Measurements from ENCODE around the gene AXIN1.
A peak's percentile ranks its signal among the peaks of the same experiment; 100 is the strongest.

AXIN1 gene

DNA sequence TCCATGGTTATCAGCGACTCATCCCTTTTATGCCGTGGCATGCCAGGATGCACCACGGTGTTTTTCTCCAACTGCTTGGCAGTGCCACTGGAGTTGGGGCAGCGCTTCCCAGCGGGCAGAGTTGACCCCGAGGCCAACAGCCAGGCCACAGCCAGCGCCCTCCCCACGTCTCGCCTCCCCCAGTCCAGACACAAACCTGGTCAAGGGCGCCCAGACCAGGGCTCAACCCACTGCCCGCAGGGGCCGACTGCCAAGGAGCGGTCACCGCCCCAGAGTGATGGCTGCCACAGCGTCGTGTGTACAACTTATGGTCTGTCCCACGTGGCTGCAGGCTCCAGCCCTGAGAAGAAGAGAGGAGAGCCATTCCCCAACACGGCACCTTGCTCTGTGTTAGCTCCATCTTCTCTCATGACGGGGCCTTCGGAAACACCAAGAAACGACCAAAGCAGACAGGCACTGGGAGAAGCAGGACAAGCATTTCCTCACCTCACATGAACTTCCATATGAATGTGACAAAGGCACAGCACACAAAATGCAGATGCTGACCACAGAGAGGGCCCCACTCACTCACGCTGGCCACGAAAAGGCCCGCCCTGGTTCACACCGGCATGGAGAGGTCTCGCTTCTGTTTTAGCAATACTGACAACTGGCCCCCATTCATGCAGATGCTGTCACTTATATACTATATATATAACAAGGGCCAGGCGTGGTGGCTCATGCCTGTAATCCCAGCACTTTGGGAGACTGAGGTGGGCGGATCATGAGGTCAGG is 27.0 kb downstream of the AXIN1 start:
- DNase-seq: no peak

DNA sequence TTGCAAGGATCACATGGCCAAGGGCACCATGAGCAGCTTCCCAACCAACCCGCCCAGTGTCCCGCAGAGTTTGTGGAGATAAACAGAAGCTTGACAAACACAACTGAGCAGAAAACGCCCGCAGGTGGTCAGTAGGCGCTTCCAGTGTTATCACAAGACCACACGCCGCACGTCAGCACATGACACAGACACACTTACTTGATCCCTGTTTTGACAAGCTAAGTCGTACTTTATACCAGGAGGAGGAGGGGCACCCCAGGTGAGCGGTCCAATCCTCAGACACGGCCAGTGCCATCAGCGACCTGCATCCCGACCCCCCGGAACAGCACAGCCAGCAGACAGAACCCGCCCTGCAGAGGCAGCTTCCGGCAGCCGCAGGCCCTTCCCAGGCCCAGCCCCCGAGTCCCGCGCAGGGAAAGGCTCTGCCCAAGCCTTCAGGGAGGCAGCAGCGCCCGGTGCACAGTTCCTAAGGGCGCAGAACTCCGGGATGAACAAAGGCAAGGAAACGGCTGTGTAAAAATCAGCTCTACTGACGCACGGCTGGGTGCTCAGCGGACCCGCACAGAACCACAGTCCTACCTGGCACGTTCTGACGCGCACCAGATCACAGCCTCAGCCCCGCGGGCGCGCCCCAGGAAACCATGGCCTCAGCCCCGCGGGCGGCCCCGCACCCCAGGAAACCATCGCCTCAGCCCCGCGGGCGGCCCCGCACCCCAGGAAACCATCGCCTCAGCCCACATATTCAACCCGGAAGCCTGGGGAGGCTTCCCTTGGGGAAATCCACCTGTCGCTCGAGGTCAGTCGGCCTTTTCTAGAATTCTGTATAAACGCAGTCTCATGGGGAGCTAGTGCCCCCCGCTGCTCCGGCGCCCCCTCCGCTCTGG is 27.8 kb downstream of the AXIN1 start:
- DNase-seq: peak; percentile 65

DNA sequence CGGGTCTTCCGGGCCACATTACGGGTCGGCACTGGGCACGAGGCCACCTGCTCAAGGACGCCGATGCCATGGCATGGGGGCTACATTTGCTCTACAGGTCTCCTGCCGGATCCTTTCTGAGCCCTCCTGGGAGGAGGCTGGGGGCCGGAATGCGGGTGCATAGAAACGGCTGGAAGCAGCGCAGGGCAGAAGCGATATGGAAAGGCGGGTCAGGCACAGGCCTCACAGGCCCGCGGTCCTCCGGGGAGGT is 28.4 kb downstream of the AXIN1 start:
- DNase-seq: no peak

DNA sequence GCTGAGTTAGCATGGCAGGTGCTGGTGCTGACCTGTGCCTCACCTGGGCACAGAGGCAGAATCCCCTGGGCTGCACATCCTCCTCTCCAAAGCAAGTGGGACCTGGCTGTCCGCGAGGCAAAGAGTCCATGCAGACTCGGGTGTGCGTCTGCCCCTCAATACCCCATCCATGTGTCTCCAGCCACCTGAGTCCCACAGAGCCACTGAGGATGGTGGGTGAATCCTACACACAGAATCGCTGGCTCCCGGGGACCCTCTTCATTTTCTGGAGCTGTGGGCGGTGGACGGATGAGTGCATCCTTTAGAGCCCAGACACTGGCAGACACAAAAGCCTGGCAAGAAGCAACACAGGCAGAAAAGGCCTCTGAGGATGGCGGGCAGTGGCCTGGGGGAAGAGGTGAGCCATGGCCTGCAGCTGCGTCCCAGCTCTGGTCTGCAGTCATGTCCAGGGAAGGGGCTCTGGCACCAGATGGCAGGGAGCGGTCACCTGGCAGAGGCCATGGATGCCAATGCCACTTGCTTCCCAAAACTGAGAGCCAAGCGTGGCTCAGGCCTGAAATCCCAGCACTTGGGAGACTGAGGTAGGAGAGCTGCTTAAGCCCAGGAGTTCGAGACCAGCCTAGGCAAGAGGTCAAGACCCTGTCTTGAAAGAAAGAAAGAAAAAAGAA is 29.9 kb downstream of the AXIN1 start:
- no peak for DNase-seq

DNA sequence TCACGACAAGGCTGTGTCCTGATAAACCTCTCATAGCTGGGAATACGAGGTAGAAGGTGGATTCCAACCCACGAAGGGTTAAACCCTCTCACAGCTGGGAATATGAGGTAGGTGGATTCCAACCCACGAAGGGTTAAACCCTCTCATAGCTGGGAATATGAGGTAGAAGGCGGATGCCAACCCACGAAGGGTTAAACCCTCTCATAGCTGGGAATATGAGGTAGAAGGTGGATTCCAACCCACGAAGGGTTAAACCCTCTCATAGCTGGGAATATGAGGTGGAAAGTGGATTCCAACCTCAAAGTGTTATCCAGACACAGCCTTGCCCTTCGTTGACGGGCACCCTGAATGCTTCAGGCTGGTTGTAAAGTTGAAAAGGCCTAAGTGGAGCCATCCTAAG is 31.0 kb downstream of the AXIN1 start:
- DNase-seq: no peak

DNA sequence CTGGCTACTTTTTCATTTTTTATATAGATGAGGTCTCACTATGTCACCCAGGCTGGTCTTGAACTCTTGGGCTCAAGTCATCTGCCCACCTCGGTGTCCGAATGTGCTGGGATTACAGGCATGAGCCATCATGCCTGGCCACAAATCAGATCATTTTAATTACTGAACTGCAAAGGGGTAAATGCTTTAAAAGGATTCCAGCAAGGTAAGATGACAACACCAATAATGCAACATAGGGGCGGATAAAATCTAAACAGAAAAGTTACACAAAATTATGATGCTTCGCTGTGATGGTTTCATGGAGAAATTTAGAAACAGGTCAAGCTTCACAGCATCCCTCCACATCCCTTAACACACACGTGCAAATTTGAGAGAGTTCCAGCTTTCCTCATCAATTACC is 32.3 kb downstream of the AXIN1 start:
- DNase-seq: no peak

DNA sequence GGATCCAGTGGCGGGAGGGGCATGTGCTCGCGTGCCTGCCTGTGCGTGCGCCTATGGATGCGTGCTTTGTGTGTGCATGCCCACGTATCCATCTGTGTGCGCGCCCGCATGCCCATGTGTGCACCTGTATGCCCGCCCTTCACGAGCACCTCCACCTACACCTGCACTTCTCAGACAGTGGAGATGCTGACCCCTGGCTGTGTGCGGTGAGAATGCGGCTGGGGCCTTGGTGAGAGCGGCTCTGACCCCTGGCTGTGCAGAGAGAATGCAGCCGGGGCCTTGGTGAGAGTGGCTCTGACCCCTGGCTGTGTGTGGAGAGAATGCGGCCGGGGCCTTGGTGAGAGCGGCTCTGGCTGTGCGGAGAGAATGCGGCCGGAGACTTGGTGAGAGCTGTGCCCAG is 33.9 kb downstream of the AXIN1 start:
- no peak for DNase-seq

DNA sequence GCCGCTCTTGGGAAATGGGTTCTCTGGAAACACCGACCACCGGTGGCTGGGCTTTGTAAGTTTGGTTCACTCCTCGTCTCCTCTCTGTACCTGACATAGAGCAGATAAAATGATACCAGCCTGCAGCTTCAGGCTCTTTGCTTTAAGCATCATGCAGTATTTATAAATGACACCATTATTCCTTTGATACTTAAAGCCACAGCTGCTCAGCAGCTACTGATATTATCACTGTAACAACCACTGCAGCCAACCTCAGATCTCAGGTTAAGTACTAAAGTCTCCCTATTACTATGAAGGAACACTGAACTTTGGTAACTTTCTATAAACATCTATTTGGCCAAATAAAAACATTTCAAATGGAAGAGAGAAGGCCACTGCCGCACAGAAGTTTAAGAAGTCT is 34.9 kb downstream of the AXIN1 start:
- DNase-seq: no peak

DNA sequence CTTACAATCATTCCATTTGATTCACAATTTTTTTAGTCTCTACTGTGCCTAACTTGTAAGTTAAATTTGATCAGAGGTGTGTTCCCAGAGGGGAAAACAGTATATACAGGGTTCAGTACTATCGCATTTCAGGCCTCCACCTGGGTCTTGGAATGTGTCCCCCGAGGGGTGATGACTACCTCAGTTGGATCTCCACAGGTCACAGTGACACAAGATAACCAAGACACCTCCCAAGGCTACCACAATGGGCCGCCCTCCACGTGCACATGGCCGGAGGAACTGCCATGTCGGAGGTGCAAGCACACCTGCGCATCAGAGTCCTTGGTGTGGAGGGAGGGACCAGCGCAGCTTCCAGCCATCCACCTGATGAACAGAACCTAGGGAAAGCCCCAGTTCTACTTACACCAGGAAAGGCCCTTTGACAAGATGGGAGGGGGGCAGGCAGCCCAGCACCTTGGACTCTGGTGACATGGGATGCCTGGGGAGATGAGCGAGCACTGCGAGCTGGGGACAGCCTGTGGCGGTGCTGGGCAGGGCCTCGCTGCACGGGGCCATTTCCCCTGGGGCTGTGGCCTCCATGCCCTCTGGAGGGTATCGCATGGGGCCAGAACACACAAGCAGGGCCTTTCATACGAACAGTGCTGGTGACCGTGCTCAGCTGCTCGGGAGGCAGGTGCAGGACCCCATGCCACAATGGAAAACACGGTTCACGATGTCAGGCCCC is 35.6 kb downstream of the AXIN1 start:
- no peak for DNase-seq

DNA sequence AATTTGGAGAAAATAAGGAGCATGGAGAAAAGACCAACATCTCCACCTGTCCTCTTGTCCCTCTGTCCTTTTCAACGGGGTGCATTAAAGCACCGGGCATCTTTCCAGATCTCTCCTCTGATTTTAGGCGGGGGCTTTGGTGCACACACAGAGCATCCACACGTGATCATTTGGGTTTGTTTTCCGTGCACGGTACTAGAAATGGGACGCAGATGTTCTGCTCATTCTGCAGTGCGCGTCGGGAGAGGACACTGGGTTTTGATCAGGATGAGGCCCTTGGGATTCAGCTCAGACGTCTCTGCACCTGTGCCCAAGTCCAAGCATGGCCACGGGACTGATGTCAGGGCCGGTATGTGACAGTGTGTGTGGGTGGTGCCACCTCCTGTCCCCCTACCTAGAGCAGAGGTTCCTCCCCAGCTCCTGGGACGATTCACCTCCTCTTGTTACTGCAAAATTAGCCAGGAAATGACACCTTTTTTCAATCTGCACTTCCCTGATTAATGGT is 37.7 kb downstream of the AXIN1 start:
- no peak for DNase-seq

DNA sequence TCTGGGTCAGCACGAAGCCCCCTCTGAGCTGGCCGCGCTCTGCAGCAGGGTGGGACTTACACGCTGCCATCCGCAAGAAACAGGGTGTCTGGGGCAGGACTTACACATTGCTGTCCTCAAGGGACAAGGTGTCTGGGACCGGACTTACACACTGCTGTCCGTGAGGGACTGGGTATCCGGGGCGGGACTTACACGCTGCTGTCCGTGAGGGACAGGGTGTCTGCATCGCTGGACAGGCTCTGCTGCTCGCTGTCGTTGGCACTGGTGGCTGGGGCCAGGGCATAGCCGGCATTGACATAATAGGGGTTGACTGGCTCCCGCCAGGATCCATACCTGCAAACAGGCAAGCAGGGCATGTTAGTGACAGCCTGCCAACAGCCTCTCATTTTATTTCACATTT is 38.2 kb downstream of the AXIN1 start:
- DNase-seq: no peak

DNA sequence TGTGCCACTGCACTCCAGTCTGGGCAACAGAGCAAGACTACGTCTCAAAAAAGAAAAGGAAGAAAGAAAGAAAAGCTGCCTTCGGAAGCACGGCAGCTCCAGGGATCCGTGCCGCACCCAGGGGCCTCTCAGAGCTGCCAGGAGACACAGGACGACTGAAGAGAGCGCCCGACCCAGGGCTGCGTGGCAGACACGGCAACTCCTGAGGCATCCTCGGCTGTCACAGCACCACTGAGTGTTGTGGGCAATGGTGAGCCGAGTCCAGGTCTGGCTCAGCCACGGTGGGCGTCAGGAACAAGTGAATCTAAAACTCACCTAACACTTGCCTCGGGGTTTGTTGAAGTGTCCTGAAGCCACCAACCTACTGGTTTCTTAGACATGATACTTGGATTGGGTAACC is 40.8 kb downstream of the AXIN1 start:
- DNase-seq: no peak

DNA sequence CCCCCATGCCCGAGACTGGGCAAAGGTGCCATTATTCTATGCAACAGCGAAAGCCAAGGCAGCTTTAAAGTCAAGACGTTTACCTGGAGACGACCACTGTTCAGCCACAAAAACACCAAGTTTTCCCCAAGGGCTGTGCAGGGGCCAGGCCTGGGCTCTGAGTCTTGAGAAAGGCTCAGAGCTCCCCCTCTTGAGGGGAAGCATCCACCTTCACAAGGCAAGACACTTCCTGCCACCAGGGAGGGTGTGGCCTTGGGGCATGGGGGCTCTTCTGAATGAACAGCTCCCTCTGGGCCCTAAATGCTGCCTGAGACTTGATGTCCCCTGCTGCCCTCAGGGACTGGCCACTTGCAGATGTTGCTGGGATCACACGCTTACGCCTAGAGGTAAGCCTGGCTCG is 43.0 kb downstream of the AXIN1 start:
- no peak for DNase-seq

DNA sequence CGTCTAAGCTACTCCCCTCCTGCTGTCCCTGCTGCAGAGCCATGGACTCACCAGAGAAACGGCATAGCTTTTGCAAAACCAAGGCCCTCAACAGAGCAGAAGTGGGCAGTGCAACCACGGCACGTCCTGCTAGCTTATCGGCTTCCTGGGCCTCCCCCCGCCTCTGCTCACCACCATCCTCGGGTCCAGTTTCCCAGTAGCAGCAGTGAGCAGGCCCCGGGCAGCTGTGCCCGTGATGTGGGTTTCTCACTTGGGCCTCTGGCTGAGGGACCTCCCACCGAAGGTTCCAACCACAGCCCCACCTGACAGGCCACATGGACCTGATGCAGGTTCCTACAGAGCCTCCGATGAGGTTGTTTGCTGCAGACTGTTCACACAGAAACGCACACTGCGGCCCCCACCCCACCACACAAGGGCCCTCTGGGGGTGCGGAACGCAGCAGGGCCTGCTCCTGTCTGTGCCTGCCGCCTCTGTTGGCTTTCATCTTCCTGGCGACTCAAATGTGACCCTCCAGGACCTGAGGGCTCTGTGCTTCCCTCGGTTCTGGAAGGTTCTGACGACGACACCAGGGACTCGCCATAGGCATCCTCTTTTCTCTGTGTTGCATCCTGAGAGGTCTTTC is 44.7 kb downstream of the AXIN1 start:
- no peak for DNase-seq

DNA sequence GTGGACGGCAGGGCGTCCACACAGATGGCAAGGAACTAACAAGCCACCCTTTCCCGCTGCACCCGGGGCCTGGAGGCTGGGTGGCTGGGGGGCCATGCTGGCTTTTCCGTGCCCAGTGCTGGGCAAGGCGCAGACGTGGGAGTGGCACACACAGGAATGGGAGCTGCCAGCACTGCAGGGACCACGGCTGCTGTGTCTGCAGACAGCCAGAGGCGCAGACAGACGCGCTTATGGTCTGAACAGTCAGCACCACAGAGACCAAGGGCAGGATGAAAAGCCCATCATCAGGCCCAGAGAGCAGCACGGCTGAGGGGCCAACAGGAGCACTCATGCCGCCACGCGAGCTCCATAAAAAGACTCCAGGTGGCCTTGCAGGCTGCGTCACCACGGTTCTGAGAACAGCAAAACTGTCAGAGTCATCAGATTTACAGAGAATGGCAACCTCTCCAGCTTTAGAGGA is 45.6 kb downstream of the AXIN1 start:
- no peak for DNase-seq

DNA sequence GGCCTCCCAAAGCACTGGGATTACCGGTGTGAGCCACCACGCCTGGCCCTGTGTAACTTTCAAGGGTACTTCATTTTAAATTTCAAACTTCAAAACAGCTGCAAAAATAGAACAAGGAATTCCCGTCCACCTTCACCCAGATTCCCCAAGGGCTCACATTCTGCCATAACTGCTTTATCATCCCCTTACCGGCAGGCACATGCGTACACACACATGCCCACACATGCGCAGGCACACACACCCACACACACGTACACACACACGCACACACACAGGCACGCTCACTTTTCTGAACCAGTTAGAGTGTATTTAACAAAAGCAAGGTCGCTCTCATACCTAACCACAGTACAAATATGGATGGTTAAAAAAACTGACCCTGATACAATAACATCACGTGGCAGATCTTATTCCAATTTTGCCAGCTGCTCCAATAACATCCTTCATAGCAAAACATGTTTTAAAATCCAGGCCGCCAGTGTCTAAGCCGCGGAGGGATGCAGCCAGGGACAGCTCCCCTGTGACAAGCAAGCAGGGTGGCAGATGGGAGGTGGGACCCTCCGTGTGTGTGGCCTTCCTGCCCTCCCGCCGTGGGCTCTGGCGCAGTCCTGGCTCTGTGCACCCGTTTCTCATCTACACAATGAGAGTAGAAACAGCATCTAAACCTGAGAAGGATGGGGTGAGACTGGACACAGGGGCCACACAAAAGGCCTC is 46.5 kb downstream of the AXIN1 start:
- DNase-seq: no peak

DNA sequence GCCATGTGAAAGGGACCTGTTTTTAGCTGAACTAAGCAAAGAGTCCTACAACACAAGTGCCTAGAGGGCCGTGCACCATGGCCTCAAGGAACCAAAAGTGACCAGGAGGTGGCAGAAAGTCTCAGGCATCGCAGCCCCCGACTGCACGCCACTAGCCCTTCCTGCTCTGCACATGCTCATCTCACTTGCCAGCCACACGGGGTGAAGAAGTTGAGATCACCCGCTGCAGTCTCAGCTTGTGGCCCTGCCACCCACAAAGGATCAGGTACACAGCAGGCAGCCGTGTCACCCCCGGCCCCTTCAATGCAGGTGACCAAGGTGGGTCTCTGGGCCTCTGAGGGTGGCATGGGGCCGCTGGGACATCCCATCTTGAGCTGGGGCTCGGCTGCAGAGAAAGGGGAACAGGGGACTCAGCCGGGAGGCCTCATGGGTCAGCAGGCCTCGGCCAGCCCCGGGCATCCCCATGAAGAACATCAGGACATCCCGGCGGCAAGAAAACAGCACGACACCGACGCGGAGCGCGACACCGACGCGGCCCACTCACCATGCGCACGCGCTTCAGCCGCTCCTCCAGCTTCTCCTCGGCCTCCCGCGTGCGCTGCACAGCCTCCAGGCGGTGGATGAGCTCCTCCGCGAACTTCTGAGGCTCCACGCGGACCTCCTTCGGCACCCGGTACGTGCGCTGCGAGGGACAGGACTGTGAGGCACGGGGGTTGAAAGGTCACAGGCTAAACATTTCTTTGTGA is 48.6 kb downstream of the AXIN1 start:
- no peak for DNase-seq

DNA sequence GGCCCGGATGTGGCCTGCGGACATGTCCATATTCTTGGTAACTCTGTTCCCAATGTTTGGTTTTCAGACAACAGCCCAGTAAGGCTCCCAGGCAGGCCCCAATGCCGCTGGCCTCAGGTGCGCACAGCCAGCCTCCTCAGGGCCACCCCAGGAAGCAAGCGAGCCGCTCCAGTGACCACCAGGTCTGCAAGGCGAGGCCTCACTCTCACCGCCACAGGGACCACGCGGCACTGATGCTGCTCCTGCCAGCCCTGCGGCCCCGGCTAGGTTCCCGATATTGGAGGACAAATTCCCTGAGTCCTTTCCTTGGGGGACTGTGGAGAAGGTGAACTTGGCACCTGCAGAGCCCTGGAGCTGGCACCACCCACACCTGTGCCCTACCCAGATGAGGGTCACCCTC is 50.6 kb downstream of the AXIN1 start:
- no peak for DNase-seq

DNA sequence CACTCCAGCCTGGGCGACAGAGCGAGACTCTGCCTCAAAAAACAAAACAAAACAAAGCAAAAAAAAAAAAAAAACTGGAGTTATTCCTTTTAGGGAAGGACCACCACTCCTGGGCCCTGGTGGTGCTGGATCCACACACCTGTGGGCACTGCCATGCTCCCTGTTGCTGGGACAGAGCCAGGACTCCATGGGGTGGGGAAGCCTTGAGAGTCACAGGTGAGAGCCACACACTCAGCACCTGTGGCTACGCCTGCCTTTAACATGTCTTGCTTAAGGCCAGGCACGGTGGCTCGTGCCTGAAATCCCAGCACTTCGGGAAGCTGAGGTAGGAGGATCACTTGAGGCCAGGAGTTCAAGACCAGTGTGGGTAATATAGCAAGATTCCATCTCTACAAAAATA is 51.3 kb downstream of the AXIN1 start:
- no peak for DNase-seq

DNA sequence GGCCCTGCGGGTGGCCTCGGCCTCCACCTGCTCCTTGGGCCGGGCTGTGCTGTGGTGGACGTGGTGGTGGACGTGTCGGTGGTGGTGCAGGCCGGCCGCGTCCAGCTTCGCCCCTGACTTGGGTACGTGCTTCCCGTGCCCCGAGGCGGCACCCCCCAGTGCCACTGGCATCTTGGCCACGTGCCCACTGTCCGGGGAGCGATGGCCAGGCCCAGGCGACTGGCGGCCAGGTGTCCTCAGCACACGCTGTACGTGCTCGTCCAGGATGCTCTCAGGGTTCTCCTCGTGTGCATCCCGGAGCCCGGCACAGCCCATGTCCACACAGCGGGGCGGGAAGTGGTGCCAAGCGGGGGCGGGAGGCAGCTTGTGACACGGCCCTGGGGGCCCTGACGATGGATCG is 54.7 kb downstream of the AXIN1 start:
- no peak for DNase-seq

DNA sequence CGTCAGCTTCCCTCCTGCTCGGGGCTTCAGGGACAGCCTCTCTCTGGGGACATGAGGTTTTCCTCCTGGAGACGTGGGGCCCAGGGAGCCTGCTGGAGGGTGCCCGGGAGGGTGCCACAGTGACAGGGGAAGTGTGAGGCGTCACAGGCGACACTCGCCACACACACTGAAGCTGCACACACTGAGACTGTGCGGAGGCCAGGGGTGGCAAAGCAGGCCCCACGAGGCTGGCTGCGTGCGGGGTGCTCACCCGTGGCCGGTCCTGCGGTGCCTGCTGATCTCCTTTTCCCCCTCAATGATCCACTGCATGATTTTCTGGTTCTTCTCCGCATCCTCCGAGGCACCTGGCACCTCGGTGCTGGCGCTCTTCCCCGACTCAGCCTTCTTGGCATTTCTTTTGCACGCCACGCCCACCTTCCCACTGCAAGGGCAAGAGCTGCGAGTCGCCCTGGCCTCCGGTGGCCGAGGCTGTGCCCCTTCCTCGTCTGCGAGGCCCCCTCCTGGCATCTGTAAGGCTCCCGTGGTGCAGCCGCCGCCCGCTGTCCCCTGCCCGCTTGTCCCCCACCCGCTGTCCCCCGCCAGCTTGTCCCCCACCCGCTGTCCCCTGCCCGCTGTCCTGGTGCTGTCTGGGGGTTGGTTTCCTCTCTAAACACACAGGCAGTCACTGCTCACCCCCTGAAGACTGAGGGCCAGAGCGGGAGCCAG is 55.6 kb downstream of the AXIN1 start:
- DNase-seq: no peak
